ENCODE data around the gene SETD4.

DNA sequence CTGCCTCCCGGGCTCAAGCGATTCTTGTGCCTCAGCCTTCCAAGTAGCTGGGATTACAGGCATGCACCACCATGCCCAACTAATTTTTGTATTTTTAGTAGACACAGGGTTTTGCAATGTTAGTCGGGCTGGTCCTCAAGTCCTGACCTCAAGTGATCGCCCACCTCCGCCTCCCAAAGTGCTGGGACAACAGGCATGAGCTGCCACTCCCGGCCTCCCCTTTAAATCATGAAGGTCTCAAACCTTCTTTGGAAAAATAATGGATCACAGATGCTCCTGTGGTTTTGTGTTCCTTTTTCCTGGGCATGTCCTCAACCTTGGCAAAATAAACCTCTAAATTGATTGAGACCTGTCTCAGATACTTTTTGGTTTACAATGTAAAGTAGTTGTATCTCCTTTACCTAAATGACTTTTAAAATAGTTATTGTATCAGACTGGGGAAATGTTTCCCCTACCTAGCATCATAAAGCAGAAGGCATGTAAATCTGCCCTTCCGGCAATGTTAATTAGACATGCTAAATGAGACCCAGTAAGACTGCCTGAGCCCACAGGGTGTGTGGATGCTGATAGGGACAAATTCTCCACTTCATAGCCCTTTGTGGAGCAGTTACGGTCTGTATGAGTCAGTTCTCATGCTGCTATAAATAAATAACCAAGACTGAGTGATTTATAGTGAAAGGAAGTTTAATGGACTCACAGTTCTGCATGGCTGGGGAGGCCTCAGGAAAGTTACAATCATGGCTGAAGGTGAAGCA, 37.3 kb upstream of the SETD4 start:
- TF ChIP-seq ZNF274 (IDR thresholded peaks at IDR 0.05; ENCODE audit: low read depth, low read length) (no peak), YY1 (IDR thresholded peaks at IDR 0.05; ENCODE audit: insufficient read depth, insufficient read length) (no peak), SUZ12 (IDR thresholded peaks at IDR 0.05; ENCODE audit: extremely low read depth, insufficient read depth, insufficient read length) (no peak)

Data from NT2/D1 (cell line).